B cell (primary cell): ENCODE data around the gene RBM33. TPM values are rescaled to one million over a fixed set of nuclear protein-coding genes. Genes with fewer than 3 reads are reported as not detected.

Source experiments
- ATAC-seq: fragments of 200-7000 bp; cut with Tn5 transposase; one replicate; pipeline ENCODE4 v1.10.0; 2021; ENCODE audit warnings: low read depth, mild to moderate bottlenecking, moderate number of reproducible peaks, moderate library complexity
- CTCF ChIA-PET: fragments of 350-600 bp; sonication (Branson Sonifier 250); formaldehyde crosslinking; loops from one replicate; lab custom pipeline; 2021; ENCODE audit warnings: antibody characterized with exemption, inconsistent platforms; lab: Charles Lee
- POLR2A ChIA-PET: fragments of 350-600 bp; sonication (Branson Sonifier 250); formaldehyde crosslinking; loops from one replicate; lab custom pipeline; 2021; ENCODE audit warnings: antibody characterized with exemption; lab: Charles Lee
- DNase-seq: peaks from one replicate; pipeline ENCODE4 v3.0.0; 2013
- H2AFZ ChIP-seq: 2 replicates; pipeline ENCODE4 v1.6.1; 2012; ENCODE audit warnings: mild to moderate bottlenecking, low read depth, low read length; ENCODE audit not compliant: insufficient read depth, poor library complexity, severe bottlenecking
- H3K27ac ChIP-seq, 2 donors: 1 replicate in 1 of 2; 2 replicates in 1 of 2; pipeline ENCODE4 v1.5.1; 2012 to 2013; ENCODE audit warnings: low read length in 2 of 2, mild to moderate bottlenecking in 2 of 2, moderate library complexity in 1 of 2
- H3K27me3 ChIP-seq, 4 experiments: fragments of 200-600 bp in 1 of 4; sonication (generic) in 1 of 4; replicated peaks in 1 of 4; 1 replicate in 2 of 4; 2 replicates in 2 of 4; pipeline versions ENCODE4 v1.6.1 to v1.7.0; 2013 to 2016; ENCODE audit warnings: low read length in 3 of 4, mild to moderate bottlenecking in 2 of 4, mixed read lengths in 1 of 4, moderate library complexity in 1 of 4; ENCODE audit not compliant: insufficient read depth in 4 of 4, control insufficient read depth in 3 of 4; ENCODE audit errors: control extremely low read depth in 1 of 4
- H3K36me3 ChIP-seq, 2 experiments: replicated peaks in 1 of 2; 1 replicate in 1 of 2; 2 replicates in 1 of 2; pipeline versions ENCODE4 v1.6.1 to v1.7.1; 2013; ENCODE audit warnings: low read length in 1 of 2; ENCODE audit not compliant: insufficient read depth in 2 of 2, control insufficient read depth in 1 of 2; ENCODE audit errors: control extremely low read depth in 1 of 2, extremely low read depth in 1 of 2
- H3K4me1 ChIP-seq, 2 donors: fragments of 200-600 bp in 1 of 2; sonication (generic) in 1 of 2; 1 replicate in 1 of 2; 2 replicates in 1 of 2; pipeline versions ENCODE4 v1.5.1 to v1.6.1; 2013 to 2017; ENCODE audit warnings: low read length in 2 of 2; ENCODE audit not compliant: control insufficient read depth in 2 of 2, insufficient read depth in 2 of 2
- H3K4me2 ChIP-seq: replicated peaks from 2 replicates; pipeline ENCODE3; 2012; ENCODE audit warnings: mild to moderate bottlenecking, low read depth, low read length; ENCODE audit not compliant: poor library complexity, severe bottlenecking
- H3K4me3 ChIP-seq, 5 experiments: fragments of 200-600 bp in 1 of 5; sonication (generic) in 1 of 5; 1 replicate in 3 of 5; 2 replicates in 2 of 5; pipeline versions ENCODE4 v1.5.1 to v1.7.0; 2011 to 2016; ENCODE audit warnings: low read length in 4 of 5, mild to moderate bottlenecking in 4 of 5, low read depth in 2 of 5, control low read depth in 1 of 5, moderate library complexity in 1 of 5; ENCODE audit not compliant: insufficient read depth in 1 of 5; ENCODE audit errors: control extremely low read depth in 1 of 5, extremely low read depth in 1 of 5
- H3K79me2 ChIP-seq: fragments of 200-600 bp; sonication (generic); one replicate; pipeline ENCODE4 v1.6.0; 2016; ENCODE audit warnings: low read length; ENCODE audit not compliant: control insufficient read depth, insufficient read depth
- H3K9ac ChIP-seq: fragments of 200-600 bp; sonication (generic); 2 replicates; pipeline ENCODE4 v1.6.1; 2017; ENCODE audit warnings: mild to moderate bottlenecking, low read length, moderate library complexity
- H3K9me3 ChIP-seq, 3 donors: one replicate each; pipeline versions ENCODE4 v1.6.1 to v1.7.1; 2013; ENCODE audit warnings: low read length in 2 of 3; ENCODE audit not compliant: control insufficient read depth in 2 of 3, insufficient read depth in 1 of 3; ENCODE audit errors: control extremely low read depth in 1 of 3
- H4K20me1 ChIP-seq: 2 replicates; pipeline ENCODE4 v1.6.0; 2012; ENCODE audit warnings: mild to moderate bottlenecking, low read length; ENCODE audit not compliant: insufficient read depth, control insufficient read depth, poor library complexity, severe bottlenecking
- H3K27ac Mint-ChIP-seq: one replicate; pipeline ENCODE4 v1.8.0; 2021; ENCODE audit warnings: mixed read lengths
- H3K27me3 Mint-ChIP-seq: one replicate; pipeline ENCODE4 v1.8.0; 2021; ENCODE audit warnings: mixed read lengths
- H3K4me1 Mint-ChIP-seq: one replicate; pipeline ENCODE4 v1.8.0; 2021; ENCODE audit warnings: mixed read lengths
- H3K4me3 Mint-ChIP-seq: one replicate; pipeline ENCODE4 v1.8.0; 2021; ENCODE audit warnings: mixed read lengths
- H3K9me3 Mint-ChIP-seq: one replicate; pipeline ENCODE4 v1.8.0; 2022; ENCODE audit warnings: mixed read lengths; ENCODE audit not compliant: insufficient read depth
- EZH2 ChIP-seq: IDR thresholded peaks from 2 replicates; pipeline ENCODE4 v1.6.1; 2012; ENCODE audit warnings: borderline replicate concordance, low read depth, mild to moderate bottlenecking, moderate library complexity, low read length; ENCODE audit not compliant: insufficient read depth, poor library complexity, severe bottlenecking
- WGBS: methylation state at CpG from one replicate; pipeline ENCODE4 v1.1.5; 2013; ENCODE audit warnings: missing lambda C conversion rate; ENCODE audit not compliant: insufficient coverage; 5-methylcytosine and 5-hydroxymethylcytosine counted together
- intact Hi-C: fragments of 100-400 bp; cut with micrococcal nuclease; formaldehyde crosslinking; loops from one replicate; pipeline ENCODE4 v1.10.0; 2022
- polyA plus RNA-seq: library from polyadenylated mRNA; depleted of rRNA; stranded (reverse); fragments of >200 nt; gene quantifications from 2 replicates; pipeline ENCODE4 v1.2.3, GENCODE V29; 2012
- total RNA-seq, 2 donors: library from RNA; stranded (reverse); fragments of 120-200 nt in 1 of 2; gene quantifications; 1 replicate in 1 of 2; 2 replicates in 1 of 2; pipeline versions ENCODE4 v1.2.3 to v1.2.4, GENCODE V29; 2013 to 2022
- TF ChIP-seq, protein P1 (sequence below): fragments of 200-600 bp; IDR thresholded peaks from one replicate; pipeline ENCODE4 v1.8.0; 2022; ENCODE audit warnings: antibody characterized with exemption, mild to moderate bottlenecking

Gene RBM33
- total and polyA plus RNA-seq, 2 donors (not counting 1 experiment from before 2014, with no cell fraction given) = 33.5 to 189 TPM

DNA sequence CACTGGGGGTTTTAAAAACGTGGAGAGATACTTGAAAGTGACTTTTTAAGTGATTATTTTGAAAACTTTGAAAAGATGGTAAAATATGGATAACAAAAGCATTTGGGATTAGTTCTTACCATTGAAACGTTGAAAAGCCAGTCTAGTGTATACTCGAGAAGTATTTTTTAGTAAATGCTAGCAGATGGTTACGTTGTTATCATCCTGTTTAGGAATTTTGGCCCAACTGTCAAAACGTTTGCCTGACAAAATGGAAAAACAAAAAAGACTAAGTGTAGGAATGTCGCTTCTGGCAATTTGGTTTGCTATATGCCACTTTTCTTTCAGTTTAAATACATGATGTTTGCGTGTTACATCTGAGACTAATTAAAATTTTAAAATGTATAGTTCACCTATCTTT, 1.2 kb downstream of the RBM33 start:
- Histone ChIP-seq H3K4me1 (peaks cover 24 to 32% of the 10 kb centered on the region in 2 donors), H3K9ac (peak overlapping the region; percentile 92), H3K4me3 (peak overlapping the region in 3 of 5 experiments; percentile 70 to 96 (median 83)), H3K9me3 (peaks cover 0 to 12% (median 6%) of the 10 kb centered on the region in 3 donors), H3K27ac (peak overlapping the region in 1 of 2 donors; percentile 92), H4K20me1 (peaks cover 17% of the 10 kb centered on the region), H3K4me2 (peak overlapping the region; percentile 81), H3K36me3 (peaks cover 3 to 23% of the 10 kb centered on the region in 2 experiments), H3K79me2 (peaks cover 75% of the 10 kb centered on the region), H3K27me3 (no peaks in the 10 kb centered on the region), H2AFZ (no peak overlapping the region)
- intact Hi-C loops = loop anchor here (2.0 to 10.0 kb wide), 3 partner anchors 77 to 997 kb away; partner anchors contain the start of genes PAXIP1 and RNF32
- Mint-ChIP-seq H3K4me3 (peak overlapping the region; percentile 92), H3K27me3 (no peaks in the 10 kb centered on the region), H3K9me3 (peaks cover 10% of the 10 kb centered on the region), H3K4me1 (peaks cover 55% of the 10 kb centered on the region), H3K27ac (no peak overlapping the region)
- TF ChIP-seq, protein P1, sequence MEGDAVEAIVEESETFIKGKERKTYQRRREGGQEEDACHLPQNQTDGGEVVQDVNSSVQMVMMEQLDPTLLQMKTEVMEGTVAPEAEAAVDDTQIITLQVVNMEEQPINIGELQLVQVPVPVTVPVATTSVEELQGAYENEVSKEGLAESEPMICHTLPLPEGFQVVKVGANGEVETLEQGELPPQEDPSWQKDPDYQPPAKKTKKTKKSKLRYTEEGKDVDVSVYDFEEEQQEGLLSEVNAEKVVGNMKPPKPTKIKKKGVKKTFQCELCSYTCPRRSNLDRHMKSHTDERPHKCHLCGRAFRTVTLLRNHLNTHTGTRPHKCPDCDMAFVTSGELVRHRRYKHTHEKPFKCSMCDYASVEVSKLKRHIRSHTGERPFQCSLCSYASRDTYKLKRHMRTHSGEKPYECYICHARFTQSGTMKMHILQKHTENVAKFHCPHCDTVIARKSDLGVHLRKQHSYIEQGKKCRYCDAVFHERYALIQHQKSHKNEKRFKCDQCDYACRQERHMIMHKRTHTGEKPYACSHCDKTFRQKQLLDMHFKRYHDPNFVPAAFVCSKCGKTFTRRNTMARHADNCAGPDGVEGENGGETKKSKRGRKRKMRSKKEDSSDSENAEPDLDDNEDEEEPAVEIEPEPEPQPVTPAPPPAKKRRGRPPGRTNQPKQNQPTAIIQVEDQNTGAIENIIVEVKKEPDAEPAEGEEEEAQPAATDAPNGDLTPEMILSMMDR = no peak
- TF ChIP-seq EZH2 = no peak
- CTCF ChIA-PET = no interaction called here
- WGBS = 44% methylated on average over 4 of the region's 7 CpGs
- ATAC-seq (no peak), DNase-seq (no peak)
- POLR2A ChIA-PET = no interaction called here

DNA sequence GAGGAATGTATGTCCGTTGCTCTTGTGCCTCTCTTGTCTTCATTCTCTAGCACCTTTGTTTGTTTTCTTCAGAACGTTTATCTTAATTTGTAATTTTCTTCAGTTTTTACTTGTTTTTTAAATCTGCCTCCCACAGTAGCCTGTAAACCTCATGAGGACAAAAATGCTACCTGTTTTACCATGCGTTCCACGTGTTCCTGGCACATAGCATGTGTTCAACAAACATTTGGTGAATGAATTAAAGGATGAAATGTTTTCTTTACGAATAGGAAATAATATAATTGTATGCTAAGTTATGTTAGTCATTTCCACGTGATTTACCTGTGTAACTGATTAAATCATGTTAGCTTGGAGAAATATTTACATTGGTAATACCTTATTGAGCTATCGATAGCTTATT, 2.2 kb downstream of the RBM33 start:
- H3K9ac ChIP-seq = no peak overlapping the region

More for the DNA sequence above, 2.2 kb downstream of the RBM33 start:
- Histone ChIP-seq H3K27ac (peak overlapping the region in 1 of 2 donors; percentile 37), H3K27me3 (no peaks in the 10 kb centered on the region), H2AFZ (no peak overlapping the region), H3K79me2 (peaks cover 85% of the 10 kb centered on the region), H3K4me3 (no peak overlapping the region), H3K4me2 (peak overlapping the region; percentile 81), H3K4me1 (peaks cover 32 to 36% of the 10 kb centered on the region in 2 donors), H3K9me3 (peaks cover 0 to 12% (median 6%) of the 10 kb centered on the region in 3 donors), H4K20me1 (peaks cover 25% of the 10 kb centered on the region), H3K36me3 (peaks cover 3 to 23% of the 10 kb centered on the region in 2 experiments)
- no peaks in the 10 kb centered on the region for H3K27me3 Mint-ChIP-seq
- no peak for TF ChIP-seq EZH2
- TF ChIP-seq, protein P1 = no peak
- H3K9me3 Mint-ChIP-seq = peaks cover 10% of the 10 kb centered on the region
- peak overlapping the region; percentile 70 for H3K4me3 Mint-ChIP-seq
- ATAC-seq (no peak), DNase-seq (no peak)
- ChIA-PET CTCF (no interaction called here), POLR2A (no interaction called here)
- peak overlapping the region; percentile 11 for H3K27ac Mint-ChIP-seq
- intact Hi-C loops = loop anchor here (5.0 to 10.0 kb wide), 2 partner anchors 642 to 996 kb away; partner anchors contain the start of genes PAXIP1 and RNF32
- WGBS = 80% methylated on average over 2 of the region's 7 CpGs
- peaks cover 62% of the 10 kb centered on the region for H3K4me1 Mint-ChIP-seq
